Amniotic stem cell (primary cell): Measurements from ENCODE around the gene SUGCT.

Source experiments
- DNase-seq: peaks from one replicate; lab custom pipeline; 2025; lab: John Stamatoyannopoulos, UW

SUGCT gene

GRCh38 chr7:40827222-40828085, 692.6 kb downstream of the SUGCT start:
- DNase-seq = no peak

DNA sequence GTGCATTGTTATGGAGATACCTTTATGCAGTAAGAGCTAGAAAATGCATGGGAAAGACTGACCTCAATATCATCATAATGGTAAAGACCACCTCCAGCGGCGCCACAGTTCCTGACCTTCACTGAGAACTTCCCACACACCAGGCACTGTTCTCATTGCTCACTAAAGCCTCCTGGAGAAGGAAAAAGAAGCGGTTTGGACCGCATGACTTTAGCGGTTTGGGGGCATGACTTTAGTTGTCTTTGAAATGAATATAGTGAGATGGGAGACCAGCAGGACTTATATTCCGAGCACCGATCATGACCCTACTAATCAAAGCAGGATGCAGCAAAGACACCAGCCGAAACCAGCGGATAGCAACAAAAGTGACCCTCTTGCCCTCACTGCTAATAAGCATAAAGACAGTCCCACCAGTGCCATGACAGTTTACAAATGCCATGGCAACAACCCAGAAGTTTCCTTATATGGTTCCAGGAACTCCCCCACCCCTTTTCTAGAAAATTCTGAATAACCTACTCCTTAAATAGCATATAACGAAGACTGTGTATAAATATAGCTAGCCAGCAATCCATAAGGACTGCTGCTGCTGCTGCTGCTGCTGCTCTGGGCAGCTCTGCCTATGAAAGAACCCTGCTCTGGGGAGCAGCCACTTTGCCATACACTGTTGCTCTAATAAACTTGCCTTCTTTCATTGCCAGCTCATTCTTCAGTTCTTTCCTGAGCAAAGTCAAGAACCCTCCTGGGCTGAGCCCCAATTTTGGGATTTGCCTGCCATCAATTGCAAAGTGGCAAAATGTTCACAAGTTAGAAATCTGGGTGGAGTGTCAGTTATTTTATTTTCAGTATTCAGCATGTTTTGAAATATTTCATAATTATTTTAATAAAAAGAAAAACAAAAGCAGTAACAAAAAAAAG, 694.1 kb downstream of the SUGCT start:
- no peak for DNase-seq

DNA sequence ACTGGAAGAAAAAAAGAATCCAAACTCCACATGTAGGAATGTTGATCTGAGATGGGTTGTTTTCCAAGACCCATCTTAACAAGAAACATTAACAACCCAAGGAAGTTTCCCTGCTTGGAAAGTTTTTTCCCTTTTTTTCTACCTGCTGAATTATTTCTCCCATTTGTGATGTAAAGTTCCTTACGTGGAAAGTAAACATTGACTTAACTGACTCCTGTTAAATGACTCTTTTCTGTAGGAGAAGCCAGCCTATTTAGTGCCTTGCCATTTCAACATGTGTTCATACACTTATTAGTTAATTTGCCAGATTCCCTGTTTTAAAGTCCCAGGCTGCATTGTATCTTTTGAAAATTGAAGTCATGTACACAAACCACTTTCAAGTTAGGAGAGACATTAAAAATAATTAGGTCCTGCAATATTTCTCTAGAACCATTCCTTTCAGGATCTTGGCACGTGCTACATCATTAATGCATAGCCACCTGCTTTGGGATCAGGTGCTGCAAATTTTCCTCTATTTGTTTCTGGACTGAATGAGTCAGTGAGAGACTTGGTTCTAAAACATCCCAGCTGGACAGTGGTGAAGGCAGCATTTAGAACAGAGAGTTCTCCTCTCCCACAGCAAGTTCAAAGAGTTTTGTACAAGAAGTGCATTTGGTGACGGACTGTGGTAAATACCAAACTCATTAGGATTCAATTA, 698.5 kb downstream of the SUGCT start:
- no peak for DNase-seq

DNA sequence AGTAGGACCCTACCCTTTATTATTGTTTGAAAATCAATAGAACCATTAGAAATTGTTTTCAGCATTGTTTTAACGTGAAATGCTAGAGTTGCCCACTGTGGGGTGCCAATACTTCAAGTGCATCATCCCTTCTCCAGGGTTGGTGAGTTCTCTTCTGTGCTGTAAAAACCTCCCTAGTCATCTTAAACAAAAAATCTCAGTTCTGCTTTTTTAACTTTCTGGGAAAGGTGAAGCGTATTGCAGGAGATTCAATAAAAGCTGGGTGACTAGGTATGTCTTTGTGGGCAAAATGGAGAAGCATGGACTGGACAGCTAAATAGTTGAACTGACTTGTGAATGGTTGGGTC, 699.1 kb downstream of the SUGCT start:
- DNase-seq = no peak

- DNase-seq = no peak
These were observed 701.4 kb downstream of the SUGCT start for GRCh38 chr7:40836218-40836617.

- no peak for DNase-seq
These were observed 705.1 kb downstream of the SUGCT start for GRCh38 chr7:40839881-40840280.

- DNase-seq = no peak
These were observed 706.2 kb downstream of the SUGCT start for GRCh38 chr7:40840990-40841389.

GRCh38 chr7:40842641-40843040, 707.8 kb downstream of the SUGCT start:
- DNase-seq = no peak

- DNase-seq = no peak
These were observed 708.7 kb downstream of the SUGCT start for GRCh38 chr7:40843338-40843985.

DNA sequence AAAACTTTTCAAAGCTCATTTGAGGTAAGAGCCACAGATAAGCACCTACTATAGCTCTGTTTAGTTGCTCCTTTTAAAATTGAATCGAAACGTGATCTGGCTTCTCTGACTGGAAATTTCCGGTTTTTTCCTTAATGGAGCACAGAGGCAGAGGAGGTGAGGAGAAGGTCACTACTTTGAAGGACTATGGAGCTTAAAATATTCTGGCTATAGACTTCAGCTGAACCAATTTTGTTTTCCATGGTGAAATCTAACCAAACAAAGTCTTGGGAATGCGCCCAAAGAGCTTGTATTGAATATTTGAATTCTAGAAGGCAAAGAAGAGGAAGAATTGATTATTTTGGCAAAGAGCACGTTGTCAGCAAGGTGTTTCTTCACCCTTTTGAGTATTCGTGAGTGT, 711.1 kb downstream of the SUGCT start:
- DNase-seq = no peak

DNA sequence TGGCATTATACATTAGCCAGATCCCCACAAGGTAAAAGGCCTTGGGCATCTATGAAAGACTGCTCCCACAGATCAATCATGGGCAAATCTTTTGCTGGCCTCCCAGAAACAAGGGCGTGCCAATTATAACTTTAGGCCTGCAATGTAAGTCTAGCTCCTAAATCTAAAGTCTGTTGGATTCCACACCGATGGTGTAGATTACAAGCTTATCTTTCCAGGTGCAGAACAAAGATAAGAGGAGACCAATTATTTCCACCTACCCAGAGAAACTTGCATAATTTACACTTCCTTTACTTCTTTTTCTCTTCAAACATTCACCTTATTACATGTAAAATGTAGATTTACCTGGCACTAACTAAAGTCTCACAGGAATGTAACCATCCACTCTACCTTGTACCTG, 713.1 kb downstream of the SUGCT start:
- no peak for DNase-seq

GRCh38 chr7:40848541-40849221, 713.9 kb downstream of the SUGCT start:
- DNase-seq = no peak

DNA sequence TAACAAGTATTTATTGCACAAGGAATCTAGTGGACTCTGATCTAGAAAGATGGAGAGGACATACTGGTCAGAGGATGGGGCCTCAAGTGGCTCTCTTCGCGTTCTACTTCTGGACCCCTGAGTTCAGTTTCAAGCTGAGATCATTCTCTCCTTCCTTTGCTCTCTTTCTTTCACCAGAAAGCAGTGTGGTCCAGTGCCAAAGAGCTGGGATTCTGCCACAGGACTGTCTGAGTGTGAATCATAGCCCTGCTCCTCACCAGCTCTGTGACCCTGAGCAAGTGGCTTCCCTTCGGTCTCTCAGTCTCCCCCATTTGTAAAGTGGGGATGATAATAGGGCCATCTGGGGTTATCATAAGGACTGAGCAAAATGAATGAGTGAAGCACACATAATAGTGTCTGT, 715.2 kb downstream of the SUGCT start:
- no peak for DNase-seq

GRCh38 chr7:40851001-40851400, 716.2 kb downstream of the SUGCT start:
- no peak for DNase-seq

GRCh38 chr7:40859076-40859475, 724.3 kb downstream of the SUGCT start:
- DNase-seq = no peak

GRCh38 chr7:40859965-40860543, 725.2 kb downstream of the SUGCT start:
- no peak for DNase-seq

GRCh38 chr7:40865441-40866233, 730.8 kb downstream of the SUGCT start:
- DNase-seq = no peak

- DNase-seq = no peak
These were observed 731.8 kb downstream of the SUGCT start for GRCh38 chr7:40866601-40867000.

DNA sequence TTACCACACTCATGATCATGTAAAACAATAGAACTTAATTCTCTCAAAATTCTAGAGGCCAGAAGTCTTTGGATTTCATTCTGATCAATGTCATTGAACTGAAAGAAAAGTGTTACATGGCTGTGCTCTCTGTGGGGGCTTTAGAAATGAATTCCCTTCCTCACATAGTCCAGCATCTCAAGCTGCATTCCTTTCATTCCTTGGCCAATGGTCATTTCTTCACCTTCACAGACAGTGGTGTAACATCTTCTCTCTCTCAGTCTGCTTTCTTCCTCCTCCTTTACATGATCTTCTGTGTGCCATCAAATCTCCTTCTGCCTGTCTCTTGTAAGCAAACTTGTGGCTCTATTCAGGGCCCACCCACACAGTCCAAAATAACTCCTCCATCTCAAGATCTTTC, 735.3 kb downstream of the SUGCT start:
- DNase-seq = no peak

DNA sequence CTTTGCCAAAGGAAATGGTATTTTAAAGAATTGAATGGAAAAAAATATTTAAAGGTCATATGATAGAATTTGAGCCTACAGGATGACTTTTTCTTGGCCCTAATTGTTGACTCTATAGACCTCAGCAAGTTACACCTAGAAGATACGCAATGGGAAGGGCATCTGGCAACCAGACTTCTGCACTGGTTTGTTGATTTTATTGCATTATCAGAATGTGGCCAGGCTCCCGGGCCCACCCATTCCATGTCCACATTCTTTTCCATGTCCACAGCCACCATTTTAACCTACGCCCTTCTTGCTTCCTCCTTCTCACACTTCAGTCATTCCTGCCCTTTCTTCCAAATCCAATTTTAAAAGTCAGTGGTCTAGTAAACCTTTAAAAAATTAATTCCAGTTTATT, 738.4 kb downstream of the SUGCT start:
- no peak for DNase-seq
